Smooth muscle cell of the brain vasculature (primary cell): ENCODE data around the gene BDH1.

ENCODE experiments used
- DNase-seq: peaks from one replicate; pipeline ENCODE4 v3.0.0-alpha.2; 2012; ENCODE audit warnings: low read depth, low spot score

Gene BDH1

DNA sequence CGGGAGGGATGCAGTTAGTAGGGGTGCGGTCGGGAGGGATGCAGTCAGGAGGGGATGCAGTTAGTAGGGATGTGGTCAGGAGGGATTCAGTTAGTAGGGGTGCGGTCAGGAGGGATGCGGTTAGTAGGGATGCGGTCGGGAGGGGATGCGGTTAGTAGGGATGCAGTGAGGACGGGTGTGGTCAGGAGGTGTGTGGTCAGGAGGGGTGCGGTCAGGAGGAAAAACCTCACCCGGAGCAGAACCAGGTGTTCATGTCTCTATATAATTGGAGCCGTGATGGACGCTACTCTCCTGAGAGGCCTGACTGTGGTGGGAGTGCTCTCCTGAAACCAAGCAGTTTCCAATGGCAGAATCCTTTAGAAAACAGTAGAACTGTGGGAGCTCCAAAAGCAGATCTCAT lies 95.8 kb downstream of the BDH1 start:
- no peak for DNase-seq
